ENCODE data around the gene NPHS1.

NPHS1 gene

DNA sequence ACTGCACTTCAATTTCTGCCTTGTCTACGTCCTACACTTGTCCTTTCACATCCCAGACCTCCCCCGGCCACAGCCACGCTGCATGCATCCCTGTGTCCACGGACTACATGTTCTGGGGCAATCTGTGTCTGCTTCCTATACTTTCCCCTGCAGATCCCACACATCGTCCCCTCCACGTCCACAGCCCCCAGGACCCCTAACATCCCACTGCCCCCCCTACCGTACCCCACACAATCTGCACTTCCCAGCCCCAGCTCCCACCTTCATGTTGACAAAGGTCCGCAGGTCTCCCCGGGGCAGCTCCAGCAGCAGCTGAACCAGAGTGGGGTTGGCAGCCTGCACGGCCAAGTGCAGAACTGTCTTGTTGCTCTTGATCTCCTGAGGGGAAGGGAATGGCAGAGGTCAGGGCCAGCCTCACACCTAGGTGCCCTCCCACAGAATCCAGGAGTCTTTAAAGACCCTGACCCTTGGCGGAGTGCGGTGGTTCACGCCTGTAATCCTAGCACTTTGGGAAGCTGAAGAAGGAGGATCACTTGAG is 37.9 kb upstream of the NPHS1 start:
- no peak overlapping the region for H3K4me3 ChIP-seq (ENCODE audit: low read length in 2 of 2)
- H3K4me1 ChIP-seq (ENCODE audit: control insufficient read depth, insufficient read depth, low read length), result no peaks in the 10 kb centered on the region
- H3K9ac ChIP-seq (ENCODE audit: low read length in 2 of 2), result no peak overlapping the region
- H3K9me3 ChIP-seq (ENCODE audit: control insufficient read depth in 2 of 2, low read length in 2 of 2), result no peaks in the 10 kb centered on the region
- no peak overlapping the region for H3K27ac ChIP-seq (ENCODE audit: low read length)
- H3K27me3 ChIP-seq (ENCODE audit: control insufficient read depth in 1 of 2, insufficient read depth in 2 of 2, low read length in 2 of 2), result no peaks in the 10 kb centered on the region
- peaks cover 12 to 27% of the 10 kb centered on the region in 2 donors for H3K36me3 ChIP-seq (ENCODE audit: control insufficient read depth in 2 of 2, insufficient read depth in 2 of 2, low read length in 2 of 2)

DNA sequence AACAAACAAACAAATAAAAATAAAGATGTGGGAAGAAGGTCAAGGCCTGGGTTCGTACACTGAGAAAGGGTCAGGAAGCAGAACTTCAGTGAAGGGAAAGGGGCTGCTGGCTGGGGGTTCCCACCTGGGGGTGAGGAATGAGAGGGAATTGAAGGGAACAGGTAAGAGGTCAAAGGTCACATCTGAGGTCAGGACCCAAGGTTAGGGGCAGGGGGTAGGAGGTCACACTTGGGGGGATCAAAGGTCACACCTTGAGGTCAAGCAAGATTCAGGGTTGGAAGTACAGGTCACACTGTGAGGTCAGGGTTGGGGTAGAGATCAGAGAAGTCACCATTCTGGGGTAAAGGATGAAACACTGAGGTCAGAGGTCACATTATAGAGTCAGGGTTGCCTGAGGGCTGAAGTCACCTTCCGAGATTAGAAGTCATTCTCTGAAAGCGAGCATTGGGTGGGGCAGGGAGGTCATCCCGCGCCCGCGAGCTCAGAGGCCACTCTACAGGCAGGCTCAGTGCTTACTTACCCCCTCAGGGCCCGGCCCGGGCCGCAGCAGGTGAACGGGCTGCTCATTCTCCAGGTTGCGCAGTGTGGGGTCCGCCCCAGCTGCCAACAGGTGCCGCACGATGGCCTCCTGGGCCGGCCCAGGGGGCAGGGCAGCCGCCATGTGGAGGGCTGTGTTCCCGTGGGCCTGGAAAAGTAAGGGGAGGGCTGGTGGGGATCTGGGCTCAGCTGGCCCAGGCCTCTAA is 37.2 kb upstream of the NPHS1 start:
- H3K9me3 ChIP-seq (ENCODE audit: control insufficient read depth in 2 of 2, low read length in 2 of 2), result no peaks in the 10 kb centered on the region
- no peak overlapping the region for H3K9ac ChIP-seq (ENCODE audit: low read length in 2 of 2)
- H3K4me1 ChIP-seq (ENCODE audit: control insufficient read depth, insufficient read depth, low read length), result no peaks in the 10 kb centered on the region
- no peak overlapping the region for H3K4me3 ChIP-seq (ENCODE audit: low read length in 2 of 2)
- no peaks in the 10 kb centered on the region for H3K27me3 ChIP-seq (ENCODE audit: control insufficient read depth in 1 of 2, insufficient read depth in 2 of 2, low read length in 2 of 2)
- H3K36me3 ChIP-seq (ENCODE audit: control insufficient read depth in 2 of 2, insufficient read depth in 2 of 2, low read length in 2 of 2), result peaks cover 12 to 27% of the 10 kb centered on the region in 2 donors
- H3K27ac ChIP-seq (ENCODE audit: low read length), result no peak overlapping the region

GRCh38 chr19:35888398-35888797 is 36.1 kb upstream of the NPHS1 start:
- no peaks in the 10 kb centered on the region for H3K9me3 ChIP-seq (ENCODE audit: control insufficient read depth in 2 of 2, low read length in 2 of 2)
- H3K27me3 ChIP-seq (ENCODE audit: control insufficient read depth in 1 of 2, insufficient read depth in 2 of 2, low read length in 2 of 2), result no peaks in the 10 kb centered on the region
- H3K9ac ChIP-seq (ENCODE audit: low read length in 2 of 2), result no peak overlapping the region
- H3K4me1 ChIP-seq (ENCODE audit: control insufficient read depth, insufficient read depth, low read length), result no peaks in the 10 kb centered on the region
- peaks cover 12 to 23% of the 10 kb centered on the region in 2 donors for H3K36me3 ChIP-seq (ENCODE audit: control insufficient read depth in 2 of 2, insufficient read depth in 2 of 2, low read length in 2 of 2)
- H3K4me3 ChIP-seq (ENCODE audit: low read length in 2 of 2), result no peak overlapping the region
- no peak overlapping the region for H3K27ac ChIP-seq (ENCODE audit: low read length)

DNA sequence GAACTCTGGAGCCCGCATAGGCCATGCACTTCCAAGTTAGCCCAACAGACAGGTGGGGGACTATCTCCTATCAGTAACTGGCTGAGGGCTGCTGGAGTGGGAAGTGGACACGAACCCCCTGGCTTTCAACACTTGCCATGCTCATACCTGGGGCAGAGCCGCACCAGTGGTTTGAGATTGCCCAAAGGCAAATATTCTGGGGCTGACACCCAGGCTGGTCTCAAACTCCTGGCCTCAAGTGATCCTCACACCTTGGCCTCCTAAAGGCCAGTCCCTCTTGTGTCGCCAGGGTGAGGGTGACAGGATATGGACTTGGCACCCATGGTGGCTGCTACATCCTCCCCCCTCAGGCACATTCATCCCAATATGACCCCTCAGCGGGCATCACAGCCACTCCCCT is 34.9 kb upstream of the NPHS1 start:
- H3K9ac ChIP-seq (ENCODE audit: low read length in 2 of 2), result no peak overlapping the region
- no peak overlapping the region for H3K27ac ChIP-seq (ENCODE audit: low read length)
- peaks cover 12 to 22% of the 10 kb centered on the region in 2 donors for H3K36me3 ChIP-seq (ENCODE audit: control insufficient read depth in 2 of 2, insufficient read depth in 2 of 2, low read length in 2 of 2)
- no peaks in the 10 kb centered on the region for H3K9me3 ChIP-seq (ENCODE audit: control insufficient read depth in 2 of 2, low read length in 2 of 2)
- no peak overlapping the region for H3K4me3 ChIP-seq (ENCODE audit: low read length in 2 of 2)
- no peaks in the 10 kb centered on the region for H3K4me1 ChIP-seq (ENCODE audit: control insufficient read depth, insufficient read depth, low read length)
- H3K27me3 ChIP-seq (ENCODE audit: control insufficient read depth in 1 of 2, insufficient read depth in 2 of 2, low read length in 2 of 2), result no peaks in the 10 kb centered on the region

DNA sequence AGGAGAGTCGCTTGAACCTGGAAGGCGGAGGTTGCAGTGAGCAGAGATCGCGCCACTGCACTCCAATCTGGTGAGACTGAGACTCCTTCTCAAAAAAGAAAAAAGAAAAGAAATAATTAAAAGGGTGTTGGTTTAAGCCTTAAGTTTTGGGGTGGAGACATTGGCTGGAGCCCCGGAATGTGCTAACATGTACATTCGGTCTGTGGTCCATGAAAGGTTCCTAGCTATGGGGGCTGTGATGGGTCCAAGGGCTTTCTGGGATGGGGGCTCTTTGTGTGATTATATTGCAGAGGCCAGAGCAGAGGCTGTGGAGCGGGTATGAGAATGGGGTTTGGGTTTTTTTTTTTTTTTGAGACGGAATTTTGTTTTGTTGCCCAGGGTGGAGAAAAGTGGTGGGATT is 33.6 kb upstream of the NPHS1 start:
- H3K9ac ChIP-seq (ENCODE audit: low read length in 2 of 2), result no peak overlapping the region
- H3K4me1 ChIP-seq (ENCODE audit: control insufficient read depth, insufficient read depth, low read length), result no peaks in the 10 kb centered on the region
- no peak overlapping the region for H3K27ac ChIP-seq (ENCODE audit: low read length)
- no peaks in the 10 kb centered on the region for H3K27me3 ChIP-seq (ENCODE audit: control insufficient read depth in 1 of 2, insufficient read depth in 2 of 2, low read length in 2 of 2)
- no peak overlapping the region for H3K4me3 ChIP-seq (ENCODE audit: low read length in 2 of 2)
- peaks cover 12 to 20% of the 10 kb centered on the region in 2 donors for H3K36me3 ChIP-seq (ENCODE audit: control insufficient read depth in 2 of 2, insufficient read depth in 2 of 2, low read length in 2 of 2)
- no peaks in the 10 kb centered on the region for H3K9me3 ChIP-seq (ENCODE audit: control insufficient read depth in 2 of 2, low read length in 2 of 2)

DNA sequence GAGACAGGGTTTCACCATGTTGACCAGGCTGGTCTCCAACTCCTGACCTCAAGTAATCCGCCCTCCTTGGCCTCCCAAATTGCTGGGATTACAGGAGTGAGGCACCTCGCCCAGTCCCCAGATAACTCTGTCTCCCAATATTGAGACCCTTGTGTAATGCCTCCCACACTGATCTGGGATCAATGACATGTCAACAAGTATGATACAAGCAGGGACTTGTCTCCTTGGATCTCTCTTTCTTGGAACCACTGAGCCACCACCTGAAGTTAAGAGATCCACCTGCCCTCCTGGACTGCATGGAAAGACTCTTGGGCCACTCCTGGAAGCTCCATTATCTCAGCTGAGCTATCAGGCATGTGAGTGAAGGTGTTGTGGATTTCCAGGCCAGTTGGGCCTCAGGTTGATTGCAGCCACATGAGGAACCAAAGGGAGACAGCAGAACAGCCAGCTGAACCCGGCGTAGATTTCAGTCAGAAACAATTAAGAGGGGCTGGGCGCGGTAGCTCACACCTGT is 33.0 kb upstream of the NPHS1 start:
- Histone ChIP-seq H3K9ac (ENCODE audit: low read length in 2 of 2) (no peak overlapping the region), H3K36me3 (ENCODE audit: control insufficient read depth in 2 of 2, insufficient read depth in 2 of 2, low read length in 2 of 2) (peaks cover 12 to 19% of the 10 kb centered on the region in 2 donors), H3K9me3 (ENCODE audit: control insufficient read depth in 2 of 2, low read length in 2 of 2) (no peaks in the 10 kb centered on the region), H3K4me3 (ENCODE audit: low read length in 2 of 2) (no peak overlapping the region), H3K27ac (ENCODE audit: low read length) (no peak overlapping the region), H3K4me1 (ENCODE audit: control insufficient read depth, insufficient read depth, low read length) (no peaks in the 10 kb centered on the region), H3K27me3 (ENCODE audit: control insufficient read depth in 1 of 2, insufficient read depth in 2 of 2, low read length in 2 of 2) (no peaks in the 10 kb centered on the region)

DNA sequence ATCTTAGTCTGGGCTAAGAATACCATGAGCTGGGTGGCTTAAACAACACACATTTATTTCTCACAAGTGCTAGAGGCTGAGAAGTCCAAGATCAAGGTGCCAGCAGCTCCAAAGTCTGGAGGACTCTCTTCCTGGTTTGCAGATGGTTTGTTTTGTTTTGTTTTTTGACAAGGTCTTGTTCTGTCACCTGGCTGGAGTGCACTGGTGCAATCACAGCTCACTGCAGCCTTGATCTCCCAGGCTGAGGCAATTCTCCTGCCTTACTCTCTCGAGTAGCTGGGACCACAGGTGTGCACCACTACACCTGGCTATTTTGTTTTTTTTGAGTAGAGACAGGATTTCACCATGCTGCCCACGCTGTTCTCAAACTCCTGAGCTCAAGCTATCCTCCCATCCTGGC is 31.6 kb upstream of the NPHS1 start:
- no peaks in the 10 kb centered on the region for H3K9me3 ChIP-seq (ENCODE audit: control insufficient read depth in 2 of 2, low read length in 2 of 2)
- peaks cover 8 to 9% of the 10 kb centered on the region in 2 donors for H3K36me3 ChIP-seq (ENCODE audit: control insufficient read depth in 2 of 2, insufficient read depth in 2 of 2, low read length in 2 of 2)
- no peaks in the 10 kb centered on the region for H3K4me1 ChIP-seq (ENCODE audit: control insufficient read depth, insufficient read depth, low read length)
- H3K9ac ChIP-seq (ENCODE audit: low read length in 2 of 2), result no peak overlapping the region
- peaks cover 2% of the 10 kb centered on the region in 2 donors for H3K27me3 ChIP-seq (ENCODE audit: control insufficient read depth in 1 of 2, insufficient read depth in 2 of 2, low read length in 2 of 2)
- no peak overlapping the region for H3K27ac ChIP-seq (ENCODE audit: low read length)
- no peak overlapping the region for H3K4me3 ChIP-seq (ENCODE audit: low read length in 2 of 2)

DNA sequence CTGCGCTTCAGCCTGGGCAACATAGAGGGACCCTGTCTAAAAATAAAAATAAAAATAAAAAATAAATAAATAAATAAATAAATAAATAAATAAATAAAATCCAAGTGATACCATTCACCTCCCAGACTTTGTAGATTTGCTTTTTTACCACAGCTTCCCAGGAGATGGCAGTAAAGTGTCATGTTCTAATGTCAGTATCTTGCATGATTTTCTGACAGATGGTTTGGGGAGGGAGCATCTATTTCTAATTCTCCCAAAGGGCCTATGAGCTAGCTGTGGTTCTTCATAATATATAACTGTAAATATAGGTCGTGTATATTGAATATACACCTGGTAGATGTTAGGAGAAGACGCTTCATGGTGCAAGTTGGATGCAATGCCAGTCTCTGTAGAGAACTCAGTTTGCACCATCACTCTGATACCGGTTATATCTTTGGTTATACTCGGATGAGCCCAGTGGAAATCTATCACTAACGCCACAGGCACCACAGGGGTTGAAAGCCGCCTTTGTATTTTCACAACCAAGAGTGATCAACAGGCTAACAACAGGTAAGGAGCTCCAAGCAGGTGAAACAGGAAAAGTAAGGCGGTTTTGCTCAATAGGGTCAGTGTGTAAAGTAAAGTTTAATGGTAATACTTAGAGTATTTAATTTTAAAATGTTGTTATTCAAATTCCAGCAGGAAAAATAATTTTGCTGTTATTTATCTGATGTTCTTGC is 30.0 kb upstream of the NPHS1 start:
- H3K4me3 ChIP-seq (ENCODE audit: low read length in 2 of 2), result no peak overlapping the region
- no peaks in the 10 kb centered on the region for H3K36me3 ChIP-seq (ENCODE audit: control insufficient read depth in 2 of 2, insufficient read depth in 2 of 2, low read length in 2 of 2)
- H3K4me1 ChIP-seq (ENCODE audit: control insufficient read depth, insufficient read depth, low read length), result no peaks in the 10 kb centered on the region
- no peaks in the 10 kb centered on the region for H3K9me3 ChIP-seq (ENCODE audit: control insufficient read depth in 2 of 2, low read length in 2 of 2)
- peaks cover 6 to 11% of the 10 kb centered on the region in 2 donors for H3K27me3 ChIP-seq (ENCODE audit: control insufficient read depth in 1 of 2, insufficient read depth in 2 of 2, low read length in 2 of 2)
- no peak overlapping the region for H3K9ac ChIP-seq (ENCODE audit: low read length in 2 of 2)
- H3K27ac ChIP-seq (ENCODE audit: low read length), result no peak overlapping the region

DNA sequence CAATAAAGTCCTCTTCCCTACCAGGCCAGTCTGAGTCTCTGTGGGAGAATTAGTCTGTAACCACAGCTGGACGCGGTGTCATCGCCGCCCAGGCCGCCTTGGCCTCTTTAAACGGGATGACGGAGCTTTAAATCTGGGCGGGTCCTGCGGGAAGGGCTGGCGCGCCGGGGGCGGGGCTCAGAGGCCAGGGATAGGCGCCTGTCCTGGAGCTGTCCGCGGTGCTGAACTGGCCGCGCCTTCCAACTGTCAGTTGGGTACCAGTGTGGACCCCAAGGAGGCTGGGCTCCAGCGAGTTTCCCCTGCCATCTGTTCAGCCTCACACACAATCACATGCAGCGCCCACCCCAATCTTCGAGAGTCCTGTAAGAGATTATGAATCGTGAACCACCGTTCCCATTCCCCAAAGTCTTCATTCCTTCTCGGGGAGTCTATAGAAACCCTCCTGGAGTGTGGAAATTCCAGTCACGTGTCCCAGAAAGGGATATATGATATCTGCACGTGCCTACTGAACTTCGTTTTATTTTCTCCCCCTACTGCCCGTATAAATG is 27.5 kb upstream of the NPHS1 start:
- H3K36me3 ChIP-seq (ENCODE audit: control insufficient read depth in 2 of 2, insufficient read depth in 2 of 2, low read length in 2 of 2), result no peaks in the 10 kb centered on the region
- no peak overlapping the region for H3K27ac ChIP-seq (ENCODE audit: low read length)
- H3K9ac ChIP-seq (ENCODE audit: low read length in 2 of 2), result no peak overlapping the region
- no peak overlapping the region for H3K4me3 ChIP-seq (ENCODE audit: low read length in 2 of 2)
- no peaks in the 10 kb centered on the region for H3K9me3 ChIP-seq (ENCODE audit: control insufficient read depth in 2 of 2, low read length in 2 of 2)
- H3K27me3 ChIP-seq (ENCODE audit: control insufficient read depth in 1 of 2, insufficient read depth in 2 of 2, low read length in 2 of 2), result peaks cover 6 to 11% of the 10 kb centered on the region in 2 donors
- no peaks in the 10 kb centered on the region for H3K4me1 ChIP-seq (ENCODE audit: control insufficient read depth, insufficient read depth, low read length)

DNA sequence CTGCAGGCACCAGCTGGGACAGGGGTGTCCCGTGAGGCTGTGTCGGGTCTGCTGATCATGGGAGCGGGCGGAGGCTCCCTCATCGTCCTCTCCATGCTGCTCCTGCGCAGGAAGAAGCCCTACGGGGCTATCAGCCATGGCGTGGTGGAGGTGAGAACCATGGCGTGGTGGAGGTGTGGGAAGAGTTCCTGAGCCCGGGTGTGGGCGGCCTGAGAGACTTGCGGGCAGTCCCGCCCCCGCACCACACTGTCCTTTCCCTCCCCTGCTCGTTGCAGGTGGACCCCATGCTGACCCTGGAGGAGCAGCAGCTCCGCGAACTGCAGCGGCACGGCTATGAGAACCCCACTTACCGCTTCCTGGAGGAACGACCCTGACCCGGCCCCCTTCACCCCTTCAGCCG is 26.8 kb upstream of the NPHS1 start:
- H3K27me3 ChIP-seq (ENCODE audit: control insufficient read depth in 1 of 2, insufficient read depth in 2 of 2, low read length in 2 of 2), result peaks cover 9 to 11% of the 10 kb centered on the region in 2 donors
- H3K4me3 ChIP-seq (ENCODE audit: low read length in 2 of 2), result no peak overlapping the region
- no peaks in the 10 kb centered on the region for H3K9me3 ChIP-seq (ENCODE audit: control insufficient read depth in 2 of 2, low read length in 2 of 2)
- no peaks in the 10 kb centered on the region for H3K36me3 ChIP-seq (ENCODE audit: control insufficient read depth in 2 of 2, insufficient read depth in 2 of 2, low read length in 2 of 2)
- H3K9ac ChIP-seq (ENCODE audit: low read length in 2 of 2), result no peak overlapping the region
- H3K4me1 ChIP-seq (ENCODE audit: control insufficient read depth, insufficient read depth, low read length), result no peaks in the 10 kb centered on the region
- H3K27ac ChIP-seq (ENCODE audit: low read length), result no peak overlapping the region
